Spleen (tissue), 11 donors: Measurements from ENCODE around the gene FOXL3. TPM values are rescaled to one million over a fixed set of nuclear protein-coding genes. Genes with fewer than 3 reads are reported as not detected.
A peak's percentile ranks its signal among the peaks of the same experiment; 100 is the strongest.

Source experiments
- DNase-seq: peaks from one replicate; pipeline ENCODE4 v3.0.0-alpha.2; 2020
- H3K27ac ChIP-seq, 8 donors: fragments of 200-600 bp; sonication (generic) in 7 of 8; 1 replicate in 4 of 8; 2 replicates in 4 of 8; pipeline versions ENCODE4 v1.5.0 to v1.8.0; 2016 to 2021; ENCODE audit warnings: inconsistent platforms in 4 of 8, mild to moderate bottlenecking in 4 of 8, moderate library complexity in 1 of 8
- H3K27me3 ChIP-seq, 7 donors: fragments of 200-600 bp; sonication (generic) in 6 of 7; replicated peaks in 1 of 7; 1 replicate in 4 of 7; 2 replicates in 3 of 7; pipeline versions ENCODE4 v1.5.0 to v1.8.0; 2016 to 2021; ENCODE audit warnings: inconsistent platforms in 3 of 7, mild to moderate bottlenecking in 1 of 7
- H3K36me3 ChIP-seq, 6 donors: fragments of 200-600 bp; sonication (generic) in 5 of 6; 1 replicate in 4 of 6; 2 replicates in 2 of 6; pipeline versions ENCODE4 v1.5.0 to v1.8.0; 2016 to 2021; ENCODE audit warnings: inconsistent platforms in 2 of 6
- H3K4me1 ChIP-seq, 6 donors: fragments of 200-600 bp; sonication (generic) in 5 of 6; 1 replicate in 3 of 6; 2 replicates in 3 of 6; pipeline versions ENCODE4 v1.5.0 to v1.8.0; 2016 to 2021; ENCODE audit warnings: inconsistent platforms in 3 of 6
- H3K4me3 ChIP-seq, 8 donors: fragments of 200-600 bp; sonication (generic) in 7 of 8; 1 replicate in 4 of 8; 2 replicates in 4 of 8; pipeline versions ENCODE4 v1.5.0 to v1.8.0; 2016 to 2021; ENCODE audit warnings: inconsistent platforms in 4 of 8, mild to moderate bottlenecking in 4 of 8, moderate library complexity in 2 of 8
- H3K9me3 ChIP-seq, 8 donors: fragments of 200-600 bp; sonication (generic) in 7 of 8; 1 replicate in 4 of 8; 2 replicates in 4 of 8; pipeline versions ENCODE4 v1.5.0 to v1.8.0; 2016 to 2021; ENCODE audit warnings: inconsistent platforms in 4 of 8
- CTCF ChIP-seq, 11 experiments: fragments of 200-600 bp in 7 of 11; fragments of 450-650 bp in 4 of 11; sonication (generic) in 4 of 11; IDR thresholded peaks in 8 of 11; conservative IDR thresholded peaks in 3 of 11; 1 replicate in 7 of 11; 2 replicates in 4 of 11; pipeline versions ENCODE4 v1.4.0 to v1.8.0; 2016 to 2021; ENCODE audit warnings: antibody characterized with exemption in 11 of 11, inconsistent platforms in 4 of 11, mild to moderate bottlenecking in 1 of 11
- POLR2A ChIP-seq, 3 donors: fragments of 450-650 bp; IDR thresholded peaks; one replicate each; pipeline ENCODE4 v1.5.1; 2017; ENCODE audit warnings: antibody characterized with exemption in 3 of 3, mild to moderate bottlenecking in 1 of 3
- POLR2AphosphoS5 ChIP-seq, 3 donors: sonication (generic); formaldehyde crosslinking; IDR thresholded peaks; one replicate each; pipeline ENCODE4 v1.5.1; 2017; ENCODE audit warnings: antibody characterized with exemption in 3 of 3
- WGBS, 5 donors: extraction: QIAGEN DNeasy Blood & Tissue Kit in 3 of 5; methylation state at CpG; one replicate each; pipeline versions ENCODE4 v1.1.5 to v1.1.7; 2013 to 2018; 5-methylcytosine and 5-hydroxymethylcytosine counted together
- intact Hi-C: fragments of 100-400 bp; cut with DNase I; formaldehyde crosslinking; loops from one replicate; pipeline ENCODE4 v1.15.0; 2023; ENCODE audit warnings: low total_unique reads
- polyA plus RNA-seq, 3 donors: library from polyadenylated mRNA; stranded (reverse); fragments of 200-250 nt; gene quantifications; one replicate each; pipeline ENCODE4 v1.2.1, GENCODE V29; 2013
- total RNA-seq, 7 donors: library from RNA; depleted of rRNA in 3 of 7; stranded (reverse); fragments of >200 nt in 3 of 7; fragmentation: NEBNext Ultra II Directional in 4 of 7; extraction: Animal tissue kit (Norgen Biotek cat#: 25700) in 4 of 7; gene quantifications; one replicate each; pipeline versions ENCODE4 v1.1.0 to v1.2.1, GENCODE V29; 2016 to 2021
- donor health status: healthy with polysubstance abuse.
- donor health status: DM: no; HTN: no; CAD: no; lungs with moderate emphysema.
- donor health status: DM: no; HTN: no; CAD: no.
- donor health status: Bipolar disorder and iron deficiency.
- donor health status: healthy.
- donor health status: DM: no; HTN: no; CAD: no.
- donor health status: DM: yes; HTN: yes; CAD: no.

FOXL3 gene
- total and polyA plus RNA-seq, 10 donors, result not detected

- 77 to 85% (median 80%) methylated on average over 16 of the region's 16 CpGs for WGBS, 5 donors
- H3K9me3 ChIP-seq, result peaks cover 0 to 7% (median 0%) of the 10 kb centered on the region in 8 donors
- peaks cover 0 to 68% (median 0%) of the 10 kb centered on the region in 7 donors for H3K27me3 ChIP-seq
- no peak overlapping the region for H3K27ac ChIP-seq
- DNase-seq, result peak; percentile 38
- intact Hi-C loops, result loop anchor here (5.0 kb wide), 1 partner anchor 542 kb away; no protein-coding TSS in a partner anchor
- H3K4me3 ChIP-seq, result no peak overlapping the region
- no peaks in the 10 kb centered on the region for H3K4me1 ChIP-seq
- H3K36me3 ChIP-seq, result no peaks in the 10 kb centered on the region
- TF ChIP-seq POLR2A (IDR thresholded peaks at IDR 0.05) (no peak), CTCF (IDR thresholded peaks at IDR 0.05 in 8 of 11, conservative IDR thresholded peaks at IDR 0.05 in 3 of 11) (no peak), POLR2AphosphoS5 (IDR thresholded peaks at IDR 0.05) (no peak)
Observed at GRCh38 chr7:315516-316265, 25.7 kb downstream of the FOXL3 start.

GRCh38 chr7:317643-318405, 27.9 kb downstream of the FOXL3 start:
- peaks cover 0 to 13% (median 10%) of the 10 kb centered on the region in 6 donors for H3K4me1 ChIP-seq
- no peak for TF ChIP-seq CTCF (IDR thresholded peaks at IDR 0.05 in 8 of 11, conservative IDR thresholded peaks at IDR 0.05 in 3 of 11)
- TF ChIP-seq POLR2A (IDR thresholded peaks at IDR 0.05), result no peak
- no peak for TF ChIP-seq POLR2AphosphoS5 (IDR thresholded peaks at IDR 0.05)
- no peak overlapping the region for H3K4me3 ChIP-seq
- no peak overlapping the region for H3K27ac ChIP-seq
- intact Hi-C loops, result loop anchor here (5.0 kb wide), 1 partner anchor 539 kb away; no protein-coding TSS in a partner anchor
- peaks cover 0 to 65% (median 0%) of the 10 kb centered on the region in 7 donors for H3K27me3 ChIP-seq
- peak; percentile 64 for DNase-seq
- H3K9me3 ChIP-seq, result peaks cover 0 to 7% (median 0%) of the 10 kb centered on the region in 8 donors
- no peaks in the 10 kb centered on the region for H3K36me3 ChIP-seq
- WGBS, 5 donors, result 86 to 92% (median 90%) methylated on average over 27 of the region's 27 CpGs

GRCh38 chr7:318476-318875, 28.5 kb downstream of the FOXL3 start:
- H3K27me3 ChIP-seq, result peaks cover 0 to 59% (median 0%) of the 10 kb centered on the region in 7 donors
- H3K27ac ChIP-seq, result no peak overlapping the region
- intact Hi-C loops, result loop anchor here (5.0 kb wide), 1 partner anchor 539 kb away; no protein-coding TSS in a partner anchor
- 81 to 97% (median 83%) methylated on average over 6 to 9 of the region's 9 CpGs for WGBS, 5 donors
- no peaks in the 10 kb centered on the region for H3K36me3 ChIP-seq
- H3K4me3 ChIP-seq, result no peak overlapping the region
- no peak for TF ChIP-seq CTCF (IDR thresholded peaks at IDR 0.05 in 8 of 11, conservative IDR thresholded peaks at IDR 0.05 in 3 of 11)
- no peak for TF ChIP-seq POLR2AphosphoS5 (IDR thresholded peaks at IDR 0.05)
- TF ChIP-seq POLR2A (IDR thresholded peaks at IDR 0.05), result no peak
- H3K4me1 ChIP-seq, result peaks cover 0 to 14% (median 10%) of the 10 kb centered on the region in 6 donors
- H3K9me3 ChIP-seq, result peaks cover 0 to 7% (median 0%) of the 10 kb centered on the region in 8 donors
- peak; percentile 32 for DNase-seq
